GM19467 (cell line): ENCODE results near the gene TUBB6.

Experiments
- ATAC-seq: cut with Tn5 transposase; IDR thresholded peaks from one replicate; pipeline ENCODE4 v1.9.1; 2021; ENCODE audit warnings: mild to moderate bottlenecking, moderate library complexity; ENCODE audit not compliant: unreplicated experiment

TUBB6 gene

GRCh38 chr18:12290086-12290485 is 18.0 kb upstream of the TUBB6 start:
- no peak for ATAC-seq

- ATAC-seq: no peak
Observed at GRCh38 chr18:12291161-12291560, 16.9 kb upstream of the TUBB6 start.

GRCh38 chr18:12291690-12292089 is 16.4 kb upstream of the TUBB6 start:
- no peak for ATAC-seq

GRCh38 chr18:12293831-12294230 is 14.2 kb upstream of the TUBB6 start:
- ATAC-seq: no peak

- ATAC-seq: no peak
Observed at GRCh38 chr18:12295389-12296086, 12.5 kb upstream of the TUBB6 start.

- ATAC-seq: no peak
Observed at GRCh38 chr18:12296087-12296403, 12.0 kb upstream of the TUBB6 start.

GRCh38 chr18:12296457-12296856 is 11.6 kb upstream of the TUBB6 start:
- no peak for ATAC-seq

GRCh38 chr18:12299862-12300261 is 8.2 kb upstream of the TUBB6 start:
- no peak for ATAC-seq

- ATAC-seq: no peak
Observed at GRCh38 chr18:12301263-12302005, 6.6 kb upstream of the TUBB6 start.

- no peak for ATAC-seq
Observed at GRCh38 chr18:12302391-12303147, 5.5 kb upstream of the TUBB6 start.

- ATAC-seq: no peak
Observed at GRCh38 chr18:12304351-12305210, 3.5 kb upstream of the TUBB6 start.

GRCh38 chr18:12305211-12305610 is 2.8 kb upstream of the TUBB6 start:
- ATAC-seq: no peak

GRCh38 chr18:12305930-12306629 is 2.0 kb upstream of the TUBB6 start:
- ATAC-seq: no peak

- ATAC-seq: no peak
Observed at GRCh38 chr18:12306752-12307700, 1.0 kb upstream of the TUBB6 start.

- no peak for ATAC-seq
Observed at GRCh38 chr18:12308386-12309100, 502 bp downstream of the TUBB6 start.

GRCh38 chr18:12309683-12310198 is 1.7 kb downstream of the TUBB6 start:
- no peak for ATAC-seq

- no peak for ATAC-seq
Observed at GRCh38 chr18:12310762-12311161, 2.7 kb downstream of the TUBB6 start.

GRCh38 chr18:12312976-12313375 is 4.9 kb downstream of the TUBB6 start:
- ATAC-seq: no peak
